Measurements from ENCODE around the gene INPP4B.

Gene INPP4B

GRCh38 chr4:142423861-142424260 lies 422.2 kb downstream of the INPP4B start:
- H3K27ac ChIP-seq: no peak overlapping the region
- H3K4me3 ChIP-seq: no peak overlapping the region
- no peak for DNase-seq (ENCODE audit: low spot score)
- TF ChIP-seq CTCF (IDR thresholded peaks at IDR 0.05): no peak

GRCh38 chr4:142420311-142421095 lies 425.6 kb downstream of the INPP4B start:
- no peak for TF ChIP-seq CTCF (IDR thresholded peaks at IDR 0.05)

GRCh38 chr4:142419712-142420111 lies 426.4 kb downstream of the INPP4B start:
- no peak overlapping the region for H3K4me3 ChIP-seq
- TF ChIP-seq CTCF (IDR thresholded peaks at IDR 0.05): no peak
- no peak overlapping the region for H3K27ac ChIP-seq
- no peak for DNase-seq (ENCODE audit: low spot score)

More at GRCh38 chr4:142420311-142421095, 425.6 kb downstream of the INPP4B start:
- no peak overlapping the region for H3K27ac ChIP-seq
- H3K4me3 ChIP-seq: no peak overlapping the region
- no peak for DNase-seq (ENCODE audit: low spot score)

GRCh38 chr4:142418697-142419096 lies 427.4 kb downstream of the INPP4B start:
- no peak for TF ChIP-seq CTCF (IDR thresholded peaks at IDR 0.05)
- no peak overlapping the region for H3K4me3 ChIP-seq
- no peak for DNase-seq (ENCODE audit: low spot score)
- no peak overlapping the region for H3K27ac ChIP-seq

- H3K4me3 ChIP-seq: no peak overlapping the region
- DNase-seq (ENCODE audit: low spot score): no peak
- no peak overlapping the region for H3K27ac ChIP-seq
- no peak for TF ChIP-seq CTCF (IDR thresholded peaks at IDR 0.05)
Measured at GRCh38 chr4:142416711-142417275, 429.3 kb downstream of the INPP4B start.

GRCh38 chr4:142416121-142416520 lies 430.0 kb downstream of the INPP4B start:
- H3K4me3 ChIP-seq: no peak overlapping the region
- no peak for TF ChIP-seq CTCF (IDR thresholded peaks at IDR 0.05)
- no peak for DNase-seq (ENCODE audit: low spot score)
- no peak overlapping the region for H3K27ac ChIP-seq

Data from coronary artery (tissue), 2 donors.